ENCODE data around the gene NHSL1.

Gene NHSL1, protein sequence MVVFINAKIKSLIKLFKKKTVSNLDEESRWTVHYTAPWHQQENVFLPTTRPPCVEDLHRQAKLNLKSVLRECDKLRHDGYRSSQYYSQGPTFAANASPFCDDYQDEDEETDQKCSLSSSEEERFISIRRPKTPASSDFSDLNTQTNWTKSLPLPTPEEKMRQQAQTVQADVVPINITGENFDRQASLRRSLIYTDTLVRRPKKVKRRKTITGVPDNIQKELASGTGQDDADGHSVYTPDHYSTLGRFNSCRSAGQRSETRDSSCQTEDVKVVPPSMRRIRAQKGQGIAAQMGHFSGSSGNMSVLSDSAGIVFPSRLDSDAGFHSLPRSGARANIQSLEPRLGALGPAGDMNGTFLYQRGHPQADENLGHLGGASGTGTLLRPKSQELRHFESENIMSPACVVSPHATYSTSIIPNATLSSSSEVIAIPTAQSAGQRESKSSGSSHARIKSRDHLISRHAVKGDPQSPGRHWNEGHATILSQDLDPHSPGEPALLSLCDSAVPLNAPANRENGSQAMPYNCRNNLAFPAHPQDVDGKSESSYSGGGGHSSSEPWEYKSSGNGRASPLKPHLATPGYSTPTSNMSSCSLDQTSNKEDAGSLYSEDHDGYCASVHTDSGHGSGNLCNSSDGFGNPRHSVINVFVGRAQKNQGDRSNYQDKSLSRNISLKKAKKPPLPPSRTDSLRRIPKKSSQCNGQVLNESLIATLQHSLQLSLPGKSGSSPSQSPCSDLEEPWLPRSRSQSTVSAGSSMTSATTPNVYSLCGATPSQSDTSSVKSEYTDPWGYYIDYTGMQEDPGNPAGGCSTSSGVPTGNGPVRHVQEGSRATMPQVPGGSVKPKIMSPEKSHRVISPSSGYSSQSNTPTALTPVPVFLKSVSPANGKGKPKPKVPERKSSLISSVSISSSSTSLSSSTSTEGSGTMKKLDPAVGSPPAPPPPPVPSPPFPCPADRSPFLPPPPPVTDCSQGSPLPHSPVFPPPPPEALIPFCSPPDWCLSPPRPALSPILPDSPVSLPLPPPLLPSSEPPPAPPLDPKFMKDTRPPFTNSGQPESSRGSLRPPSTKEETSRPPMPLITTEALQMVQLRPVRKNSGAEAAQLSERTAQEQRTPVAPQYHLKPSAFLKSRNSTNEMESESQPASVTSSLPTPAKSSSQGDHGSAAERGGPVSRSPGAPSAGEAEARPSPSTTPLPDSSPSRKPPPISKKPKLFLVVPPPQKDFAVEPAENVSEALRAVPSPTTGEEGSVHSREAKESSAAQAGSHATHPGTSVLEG (N-terminal part only)

DNA sequence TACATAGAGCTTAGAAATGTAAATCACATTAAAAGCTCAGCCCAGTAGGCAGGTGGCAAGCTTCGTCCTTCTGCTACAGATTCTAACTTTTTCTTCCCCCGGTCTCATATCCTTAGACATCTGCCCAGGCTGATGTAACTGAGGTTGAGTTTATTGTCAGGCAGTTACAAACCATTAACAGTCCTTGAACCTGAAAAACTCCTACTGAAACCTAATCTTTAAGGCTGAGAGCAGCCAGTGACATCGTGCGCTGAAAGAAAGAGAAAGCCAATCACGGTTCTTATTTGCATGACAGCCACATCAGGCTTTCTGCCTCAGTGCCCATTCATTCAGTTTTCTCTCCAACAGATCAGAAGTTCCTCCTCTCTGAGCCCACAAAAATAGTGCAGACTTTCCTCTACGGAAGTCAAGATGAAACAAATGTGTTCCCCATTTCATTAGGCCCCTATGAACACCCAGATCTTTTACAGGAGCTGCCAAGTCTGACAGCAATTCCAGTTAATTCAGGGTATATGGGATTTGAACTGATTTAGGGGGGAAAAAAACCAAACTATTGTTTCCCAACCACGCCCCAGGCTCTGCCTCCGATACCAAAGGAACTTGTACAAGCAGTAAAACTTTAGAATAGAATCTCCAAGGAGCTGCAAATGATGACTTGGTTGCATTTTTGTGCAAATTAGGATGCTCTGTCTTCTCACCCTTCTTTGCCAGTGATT is at the start of gene NHSL1:
Gene NHSL1, minus strand, starts transcription at position 192 of the 716 bp plus-strand sequence. CDS start 204 bp downstream, outside the sequence.
- DNase-seq, result no peak

DNA sequence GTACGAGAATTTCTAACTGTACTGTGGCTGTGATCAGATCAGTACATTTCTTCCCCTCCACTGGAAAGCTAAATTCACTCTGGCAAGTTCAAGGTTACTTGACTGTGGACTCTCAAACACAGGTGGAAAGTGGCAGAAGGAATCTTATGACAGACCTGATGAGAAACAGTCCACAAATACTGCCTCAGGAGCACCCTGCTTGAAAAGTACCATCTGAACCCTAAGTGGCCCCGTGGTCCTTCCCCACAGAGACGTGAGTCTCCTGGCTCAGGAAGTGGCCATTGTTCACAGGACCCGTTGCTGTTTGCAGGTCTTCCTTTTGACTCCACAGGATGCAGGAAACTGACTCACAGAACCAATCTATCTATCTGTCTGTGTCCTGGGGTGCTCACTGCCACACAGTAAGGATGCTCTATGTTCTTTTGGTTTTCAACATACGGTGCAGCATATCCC is 47.5 kb upstream of the NHSL1 start:
- no peak for DNase-seq

DNA sequence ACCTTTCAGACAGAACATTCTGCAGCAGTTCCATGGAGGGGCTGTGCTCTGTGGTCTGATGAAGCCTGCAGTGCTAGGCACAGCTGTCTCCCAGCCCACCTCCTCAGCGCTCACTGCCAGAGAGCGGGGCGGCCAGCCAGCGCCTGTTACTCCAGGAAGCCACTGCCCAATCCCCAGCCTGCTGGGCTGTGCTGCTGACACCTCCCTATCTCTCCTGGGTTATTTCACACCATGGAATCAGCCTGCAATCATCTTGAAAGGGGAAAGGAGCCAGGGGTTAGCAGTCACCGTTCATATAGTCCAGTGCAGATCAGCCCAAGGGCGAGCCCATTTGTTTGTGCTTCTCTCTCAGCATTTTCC is 46.3 kb upstream of the NHSL1 start:
- DNase-seq, result no peak

DNA sequence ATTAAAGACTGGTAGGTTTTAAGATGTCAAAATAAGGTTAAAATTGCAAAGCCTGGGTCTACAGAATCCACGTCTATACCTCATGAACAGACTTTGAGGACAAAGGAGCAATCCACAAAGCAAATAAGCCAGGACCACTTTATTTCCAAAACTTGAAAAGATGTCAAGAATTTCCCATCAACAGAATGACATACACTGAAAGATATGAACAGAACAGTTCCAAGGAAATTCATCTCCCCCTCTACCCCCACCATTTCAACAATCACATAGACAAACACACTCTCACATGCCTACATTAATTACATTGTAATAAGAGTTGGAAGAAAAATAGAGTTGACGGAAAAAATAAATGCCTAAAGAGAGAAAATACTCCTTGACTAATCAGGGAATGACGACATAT is 45.2 kb upstream of the NHSL1 start:
- DNase-seq, result no peak

DNA sequence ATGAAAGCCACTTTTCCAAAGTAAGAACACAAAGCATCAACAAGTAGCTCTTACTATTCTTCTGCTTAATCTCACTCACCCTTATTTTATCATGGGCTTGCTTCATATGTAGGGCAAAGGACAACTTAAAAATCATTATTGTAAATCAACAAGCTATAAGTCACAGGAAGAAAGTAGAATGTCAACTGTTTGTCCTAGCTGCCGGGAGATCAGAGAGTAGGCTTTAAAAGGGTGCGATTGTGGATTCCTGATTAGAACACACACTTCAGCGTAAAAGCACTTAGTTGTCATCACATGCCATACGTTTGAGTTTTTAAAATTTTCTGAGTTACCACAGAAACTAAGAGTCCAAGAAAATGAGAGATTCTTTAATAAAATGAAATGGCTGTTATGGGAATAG is 44.4 kb upstream of the NHSL1 start:
- DNase-seq, result no peak

DNA sequence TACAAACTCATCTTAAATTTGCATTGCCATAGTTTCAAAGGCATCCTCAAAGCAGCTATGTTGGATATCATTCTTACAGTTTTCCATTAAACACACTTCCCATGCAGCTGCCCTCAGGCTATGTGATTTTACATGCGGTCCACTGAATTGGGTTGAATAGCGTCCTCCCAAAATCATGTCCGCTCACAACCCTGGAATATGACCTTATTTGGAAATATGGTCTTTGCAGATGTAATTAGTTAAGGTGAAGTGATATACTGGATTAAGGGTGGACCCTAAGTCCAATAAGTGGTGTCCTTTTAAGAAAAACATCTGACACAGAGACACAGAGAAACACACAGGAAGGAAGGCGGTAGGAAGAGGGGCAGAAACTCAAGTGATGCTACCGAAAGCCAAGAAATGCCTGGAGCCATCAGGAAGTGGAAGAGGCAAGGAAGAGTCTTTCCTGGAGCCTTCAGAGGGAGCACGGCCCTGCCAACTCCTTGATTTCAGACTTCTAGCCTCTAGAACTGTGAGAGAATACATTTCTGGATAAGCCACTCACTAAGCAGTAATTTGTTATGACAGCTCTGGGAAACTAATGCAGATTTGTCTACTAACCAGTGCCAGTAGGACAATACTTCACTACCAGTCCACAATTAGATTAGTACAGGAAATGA is 42.7 kb upstream of the NHSL1 start:
- no peak for DNase-seq

DNA sequence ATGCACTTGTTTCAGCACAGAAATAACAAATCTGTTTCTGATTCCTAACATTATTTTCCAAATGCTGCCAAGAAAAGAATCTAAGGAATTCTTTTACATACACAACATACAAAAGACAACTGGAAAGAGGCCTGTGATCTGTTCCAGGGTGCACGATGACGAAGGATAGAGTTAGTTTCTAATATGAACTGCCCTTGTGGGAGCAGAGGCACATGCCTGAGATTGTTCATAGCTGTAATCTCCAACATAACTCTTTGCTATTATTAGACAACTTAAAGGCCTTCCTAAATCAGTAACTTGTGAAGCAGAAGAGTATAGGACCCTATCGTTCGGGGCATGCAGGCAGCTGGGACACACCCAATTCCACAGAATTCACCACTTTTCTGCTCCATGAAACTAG is 41.2 kb upstream of the NHSL1 start:
- no peak for DNase-seq

DNA sequence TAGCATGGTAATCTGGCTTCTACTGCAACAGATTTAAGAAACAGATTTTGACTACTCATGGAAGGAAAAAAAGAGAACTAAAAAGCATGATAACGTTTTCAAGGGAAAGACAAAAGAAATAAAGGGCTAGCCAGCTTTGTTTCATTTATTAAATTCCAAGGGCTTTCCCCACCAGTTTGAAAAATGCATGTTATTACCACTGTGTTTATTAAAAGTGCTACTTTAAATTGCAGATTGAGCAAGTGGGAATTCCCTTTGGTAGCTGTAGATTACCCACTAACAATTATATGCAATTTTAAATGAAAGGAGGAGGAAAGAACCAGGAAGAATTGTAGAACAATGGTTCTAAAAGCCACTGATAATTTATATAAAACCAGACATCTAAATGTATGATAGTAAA is 40.6 kb upstream of the NHSL1 start:
- no peak for DNase-seq

DNA sequence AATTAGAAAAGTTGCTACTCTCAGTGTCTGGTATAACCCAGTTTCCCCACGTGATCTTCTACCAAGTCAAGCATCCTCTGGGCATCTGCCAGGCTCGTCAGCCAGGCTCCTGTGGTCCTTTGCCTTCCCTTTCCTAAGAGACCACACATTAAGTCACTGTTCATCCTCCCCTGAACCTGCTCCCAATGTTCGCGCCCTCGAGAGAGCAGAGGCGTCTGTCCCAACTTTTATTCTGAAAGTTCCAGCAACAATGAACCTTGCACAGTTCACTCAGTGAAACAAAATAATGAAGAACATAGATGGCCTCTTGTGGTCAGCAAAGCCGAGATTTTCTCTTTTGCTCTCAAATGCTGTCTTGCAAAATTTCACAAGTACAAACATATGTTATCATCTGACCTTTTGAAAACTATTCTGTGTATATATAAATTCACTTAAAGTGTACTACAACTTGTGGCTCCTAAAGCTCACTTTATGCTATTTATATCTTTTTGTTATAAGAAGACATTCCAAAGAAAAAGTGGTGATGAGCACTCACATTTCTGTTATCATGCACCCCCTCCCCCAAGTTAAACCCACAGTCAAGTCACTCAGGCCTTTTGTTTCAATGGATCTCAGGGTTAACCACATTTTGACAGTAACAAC is 39.2 kb upstream of the NHSL1 start:
- DNase-seq, result no peak

DNA sequence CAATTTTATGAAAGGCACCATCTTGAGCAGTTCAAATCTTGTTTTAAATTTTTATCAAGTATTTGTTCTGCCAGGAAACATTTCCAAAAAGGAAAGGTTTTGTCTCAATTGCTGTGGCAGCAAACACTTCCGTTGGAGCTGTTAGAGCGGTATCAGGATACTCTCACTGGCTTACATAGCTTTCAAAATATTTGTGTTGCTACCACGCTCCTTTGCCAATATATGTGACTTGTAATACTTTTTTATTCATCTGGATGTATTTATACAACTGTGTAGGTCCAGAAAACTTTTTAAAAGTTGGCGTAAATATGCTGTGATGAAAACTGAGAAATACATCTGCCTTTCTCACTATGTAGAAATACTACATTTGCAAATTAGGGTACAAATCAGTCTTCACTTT is 37.8 kb upstream of the NHSL1 start:
- DNase-seq, result no peak

DNA sequence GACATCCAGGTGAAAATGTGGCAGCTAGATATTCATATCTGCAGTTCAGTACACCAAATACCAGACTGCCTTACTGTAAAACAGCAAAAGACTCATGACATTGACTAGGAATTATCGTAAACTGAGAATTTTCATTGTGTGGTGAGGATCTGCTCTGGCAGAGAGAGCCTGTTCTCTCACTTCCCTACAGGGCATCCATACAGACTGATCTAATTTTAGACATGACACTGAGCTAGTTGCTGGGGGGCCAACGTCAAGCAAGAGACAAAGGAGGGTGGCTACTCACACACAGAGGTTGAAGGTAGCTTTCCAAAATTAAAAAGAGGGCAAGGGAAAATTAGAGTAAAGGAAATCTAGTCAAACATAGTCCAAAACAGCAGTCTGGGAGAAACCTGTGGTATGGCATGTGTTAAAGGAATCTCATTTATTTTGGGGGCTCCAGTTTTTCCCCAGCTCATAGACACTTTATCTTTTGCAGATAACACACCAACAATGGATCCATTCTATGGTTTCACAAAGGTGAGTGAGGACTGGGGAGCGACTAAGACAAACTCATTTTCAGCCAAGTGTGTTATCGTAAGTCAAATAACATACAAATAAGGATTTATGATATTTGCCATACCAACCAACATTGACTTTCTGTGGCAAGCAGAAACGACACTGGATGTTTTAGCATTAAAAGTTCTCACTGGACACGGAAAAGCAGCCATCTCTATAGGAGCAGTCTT is 36.6 kb upstream of the NHSL1 start:
- no peak for DNase-seq

DNA sequence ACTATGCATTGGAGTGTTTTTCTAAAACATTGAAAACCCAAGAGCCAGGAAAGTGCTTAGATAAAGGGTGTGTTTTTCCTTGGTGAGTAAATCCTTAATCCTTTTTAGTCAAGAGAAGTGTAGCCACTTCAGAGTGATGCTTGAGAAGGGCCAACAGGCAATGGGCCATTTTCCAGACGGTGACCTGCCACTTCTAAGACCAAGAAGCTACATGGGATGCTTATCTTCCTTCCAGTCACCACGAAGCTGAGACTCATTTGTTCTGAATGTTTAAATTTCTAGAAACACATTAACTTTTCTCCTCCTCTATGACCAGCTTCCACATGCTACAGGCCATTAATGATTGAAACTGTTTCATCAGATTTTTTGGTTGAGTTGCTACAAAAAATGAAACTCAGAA is 34.4 kb upstream of the NHSL1 start:
- no peak for DNase-seq

DNA sequence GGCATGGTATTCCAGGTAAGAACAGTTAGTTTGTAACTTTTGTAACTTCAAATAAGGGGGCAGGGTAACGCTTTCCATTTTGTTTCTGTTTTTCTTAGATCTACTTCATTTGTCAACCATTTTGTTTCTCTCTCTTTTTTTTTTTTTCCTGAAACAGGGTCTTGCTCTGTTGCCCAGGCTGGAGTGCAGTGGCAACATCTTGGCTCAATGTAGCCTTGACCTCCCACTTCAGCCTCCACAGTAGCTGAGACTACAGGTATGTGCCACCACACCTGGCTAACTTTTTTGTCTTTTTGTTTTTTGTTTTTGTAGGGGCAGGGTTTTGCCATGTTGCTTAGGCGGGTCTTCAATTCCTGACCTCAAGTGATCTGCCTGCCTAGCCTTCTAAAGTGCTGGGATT is 32.1 kb upstream of the NHSL1 start:
- DNase-seq, result no peak

DNA sequence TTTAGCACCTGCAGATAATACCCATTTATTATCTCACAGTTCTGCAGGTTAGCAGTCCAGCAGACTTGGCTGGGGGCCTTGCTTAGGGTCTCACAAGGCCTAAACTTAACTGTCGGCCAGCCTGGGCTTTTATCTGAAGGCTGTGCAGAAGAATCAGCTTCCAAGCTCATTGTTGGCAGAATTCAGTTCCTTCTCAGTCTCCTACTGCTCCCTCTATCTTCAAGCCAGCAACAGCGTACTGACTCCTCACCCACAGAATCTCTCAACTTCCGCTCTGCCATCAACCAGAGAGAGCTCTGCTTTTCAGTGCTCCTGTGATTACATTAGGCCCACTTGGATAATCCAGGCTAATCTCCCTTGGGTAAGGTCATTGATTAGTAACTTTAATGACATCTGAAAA is 30.2 kb upstream of the NHSL1 start:
- no peak for DNase-seq

DNA sequence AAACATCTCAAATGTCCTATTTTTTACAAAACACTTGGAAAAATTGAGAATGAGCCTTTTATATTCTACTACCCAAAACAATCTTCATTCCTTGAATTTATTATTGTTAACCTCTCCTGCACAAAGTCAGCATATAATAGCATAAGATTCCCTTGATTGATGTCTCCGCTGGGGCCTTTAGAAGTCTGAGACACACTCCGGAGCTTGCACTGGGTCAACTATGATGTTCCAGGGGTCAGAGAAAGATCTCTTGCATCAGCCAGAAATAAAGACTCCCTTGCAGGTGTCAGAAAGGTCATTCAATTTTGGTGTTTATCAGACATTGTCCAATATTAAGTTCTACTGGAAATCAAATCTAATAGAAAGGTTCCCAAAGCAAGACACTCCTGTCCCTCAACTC is 29.7 kb upstream of the NHSL1 start:
- no peak for DNase-seq

DNA sequence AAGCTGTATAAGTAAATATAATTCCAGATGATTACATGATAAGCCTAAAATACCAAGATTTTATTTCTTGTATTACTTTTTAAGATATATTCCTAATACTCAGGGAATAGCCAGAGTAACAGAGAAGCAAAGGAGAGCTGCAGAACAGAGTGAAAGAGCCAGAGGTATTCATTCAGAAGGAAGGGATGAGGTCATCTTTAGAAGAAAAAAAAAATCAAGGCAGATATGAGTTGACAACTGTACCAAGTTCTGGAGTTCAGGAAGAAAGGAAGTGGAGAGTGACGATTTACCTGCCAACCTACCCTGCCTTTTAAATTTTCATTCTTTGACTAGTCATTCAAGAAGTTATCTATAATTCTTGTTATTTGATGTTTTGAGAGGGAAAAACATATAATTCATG is 28.8 kb upstream of the NHSL1 start:
- DNase-seq, result no peak

DNA sequence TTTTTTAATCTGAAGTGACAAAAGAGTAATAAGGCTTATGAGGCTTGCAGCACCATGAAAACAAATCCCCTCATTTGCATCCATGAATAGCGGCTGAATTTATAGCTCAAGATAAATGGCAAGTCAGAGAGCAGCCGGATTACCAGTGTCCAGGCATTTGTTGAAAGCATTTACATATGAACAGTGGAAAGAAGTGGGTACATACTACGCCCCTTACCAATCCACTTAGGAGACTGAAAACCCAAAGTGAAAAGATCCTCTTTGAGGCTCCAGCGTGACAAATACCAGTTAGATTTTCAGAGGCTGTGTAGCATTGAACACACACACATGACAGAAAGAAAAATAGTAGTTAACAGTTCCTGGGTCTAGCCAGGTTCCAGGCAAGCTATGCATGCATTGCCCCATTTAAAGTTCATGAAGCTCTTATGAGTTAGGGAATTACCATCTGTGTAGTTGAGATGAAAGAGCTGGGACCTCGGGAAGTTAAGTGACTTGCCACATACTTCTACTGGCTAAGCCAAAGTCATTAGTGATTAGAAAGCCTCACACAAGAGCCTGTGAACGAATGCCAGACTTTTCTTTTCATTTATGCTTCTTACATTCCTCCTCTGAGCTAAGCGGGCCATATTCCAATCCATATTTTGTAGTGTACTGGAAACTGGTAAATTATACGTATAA is 28.3 kb upstream of the NHSL1 start:
- DNase-seq, result no peak

DNA sequence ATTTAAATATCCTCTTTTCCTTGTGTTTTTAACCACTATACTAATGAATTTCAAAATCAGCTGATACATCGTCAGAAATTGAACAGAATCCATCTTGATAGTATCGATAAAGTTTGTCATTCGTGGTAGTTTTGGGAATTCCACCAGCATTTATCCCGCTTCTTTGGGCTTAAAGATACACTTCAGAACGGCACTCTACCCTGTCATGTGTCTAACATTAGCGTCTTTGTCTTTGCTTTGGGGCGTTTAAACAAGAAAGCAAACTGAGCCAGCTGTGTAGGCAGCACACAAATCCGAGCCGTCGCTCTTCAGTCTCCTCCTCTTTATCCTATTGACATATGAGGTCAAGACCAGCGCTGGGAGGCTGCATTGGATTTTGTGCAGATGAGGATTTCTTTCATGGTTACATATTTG is 27.5 kb upstream of the NHSL1 start:
- no peak for DNase-seq

DNA sequence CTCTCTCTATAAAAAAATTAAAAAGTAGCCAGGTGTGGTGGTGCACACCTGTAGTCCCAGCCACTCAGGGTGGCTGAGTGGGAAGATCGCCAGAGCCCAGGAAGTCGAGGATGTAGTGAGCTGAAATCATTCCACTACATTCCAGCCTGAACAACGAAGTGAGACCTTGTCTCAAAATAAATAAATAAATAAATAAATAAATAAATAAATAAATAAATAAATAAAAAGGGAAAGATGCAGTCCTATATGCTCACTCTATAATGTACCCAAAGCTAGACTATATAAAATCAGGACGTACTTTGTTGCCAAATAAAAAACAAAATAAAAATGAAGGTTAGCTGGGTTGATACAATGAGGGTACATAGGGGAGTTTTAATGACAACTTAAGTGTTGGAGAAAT is 26.1 kb upstream of the NHSL1 start:
- no peak for DNase-seq

DNA sequence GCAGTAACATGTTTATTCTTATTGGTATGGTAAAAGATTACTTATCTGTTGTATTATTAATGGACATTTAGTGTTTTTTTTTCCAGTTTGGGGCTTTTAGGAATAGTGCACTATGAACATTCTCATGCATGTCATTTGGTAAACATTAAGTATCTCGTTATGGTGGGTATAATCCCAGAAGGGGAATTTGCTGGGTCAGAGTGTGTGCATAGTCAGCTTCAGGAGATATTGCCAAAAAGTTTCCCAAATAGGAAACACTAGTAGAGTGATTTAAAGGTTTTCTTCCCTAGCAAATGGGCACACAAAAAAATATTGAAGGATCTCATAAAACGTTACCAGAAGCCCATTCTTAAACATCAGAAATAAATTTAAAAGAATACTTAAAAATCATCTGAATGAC is 25.2 kb upstream of the NHSL1 start:
- DNase-seq, result no peak

All from NCI-H1930 (cell line).